GM13976 (cell line): Measurements from ENCODE around the gene PEAR1.

ENCODE experiments used
- DNase-seq: peaks from one replicate; pipeline ENCODE4 v3.0.0; 2012; ENCODE audit warnings: low spot score
- in situ Hi-C: fragments of 300-500 bp; cut with MboI; formaldehyde crosslinking; loops from one replicate; pipeline ENCODE4 v1.12.0; 2022; ENCODE audit warnings: low sequenced_read_pairs, mixed read lengths, inconsistent platforms; ENCODE audit not compliant: unreplicated experiment
- TF ChIP-seq, protein P1 (sequence below): IDR thresholded peaks from 2 replicates; pipeline ENCODE4 v1.5.1; 2012; ENCODE audit warnings: borderline replicate concordance, mild to moderate bottlenecking; ENCODE audit not compliant: insufficient read depth; ENCODE audit errors: extremely low read depth, missing control alignments, control extremely low read depth

The PEAR1 gene

DNA sequence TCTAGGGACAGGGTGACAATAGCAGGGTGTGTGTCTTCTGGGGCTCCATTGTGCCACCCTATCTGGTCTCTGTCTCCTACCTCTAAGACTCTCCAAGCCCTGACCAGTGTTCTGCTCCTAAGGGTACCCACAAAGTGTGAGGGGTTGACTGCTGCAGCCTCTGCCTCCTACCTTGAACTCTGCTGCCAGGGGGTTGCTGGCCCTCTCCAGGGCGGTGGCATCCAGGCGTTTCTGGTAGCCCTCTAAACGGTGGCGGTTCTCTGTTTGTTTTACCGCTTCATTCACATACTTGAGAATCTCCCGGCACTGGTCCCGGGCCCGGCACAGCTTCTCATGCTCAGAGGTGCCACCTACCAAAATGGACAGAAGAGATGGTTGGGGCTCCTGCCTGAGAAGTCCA, 51.3 kb downstream of the PEAR1 start:
- TF ChIP-seq, protein P1, sequence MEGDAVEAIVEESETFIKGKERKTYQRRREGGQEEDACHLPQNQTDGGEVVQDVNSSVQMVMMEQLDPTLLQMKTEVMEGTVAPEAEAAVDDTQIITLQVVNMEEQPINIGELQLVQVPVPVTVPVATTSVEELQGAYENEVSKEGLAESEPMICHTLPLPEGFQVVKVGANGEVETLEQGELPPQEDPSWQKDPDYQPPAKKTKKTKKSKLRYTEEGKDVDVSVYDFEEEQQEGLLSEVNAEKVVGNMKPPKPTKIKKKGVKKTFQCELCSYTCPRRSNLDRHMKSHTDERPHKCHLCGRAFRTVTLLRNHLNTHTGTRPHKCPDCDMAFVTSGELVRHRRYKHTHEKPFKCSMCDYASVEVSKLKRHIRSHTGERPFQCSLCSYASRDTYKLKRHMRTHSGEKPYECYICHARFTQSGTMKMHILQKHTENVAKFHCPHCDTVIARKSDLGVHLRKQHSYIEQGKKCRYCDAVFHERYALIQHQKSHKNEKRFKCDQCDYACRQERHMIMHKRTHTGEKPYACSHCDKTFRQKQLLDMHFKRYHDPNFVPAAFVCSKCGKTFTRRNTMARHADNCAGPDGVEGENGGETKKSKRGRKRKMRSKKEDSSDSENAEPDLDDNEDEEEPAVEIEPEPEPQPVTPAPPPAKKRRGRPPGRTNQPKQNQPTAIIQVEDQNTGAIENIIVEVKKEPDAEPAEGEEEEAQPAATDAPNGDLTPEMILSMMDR: no peak
- DNase-seq: no peak
- in situ Hi-C loops: no loop called here

DNA sequence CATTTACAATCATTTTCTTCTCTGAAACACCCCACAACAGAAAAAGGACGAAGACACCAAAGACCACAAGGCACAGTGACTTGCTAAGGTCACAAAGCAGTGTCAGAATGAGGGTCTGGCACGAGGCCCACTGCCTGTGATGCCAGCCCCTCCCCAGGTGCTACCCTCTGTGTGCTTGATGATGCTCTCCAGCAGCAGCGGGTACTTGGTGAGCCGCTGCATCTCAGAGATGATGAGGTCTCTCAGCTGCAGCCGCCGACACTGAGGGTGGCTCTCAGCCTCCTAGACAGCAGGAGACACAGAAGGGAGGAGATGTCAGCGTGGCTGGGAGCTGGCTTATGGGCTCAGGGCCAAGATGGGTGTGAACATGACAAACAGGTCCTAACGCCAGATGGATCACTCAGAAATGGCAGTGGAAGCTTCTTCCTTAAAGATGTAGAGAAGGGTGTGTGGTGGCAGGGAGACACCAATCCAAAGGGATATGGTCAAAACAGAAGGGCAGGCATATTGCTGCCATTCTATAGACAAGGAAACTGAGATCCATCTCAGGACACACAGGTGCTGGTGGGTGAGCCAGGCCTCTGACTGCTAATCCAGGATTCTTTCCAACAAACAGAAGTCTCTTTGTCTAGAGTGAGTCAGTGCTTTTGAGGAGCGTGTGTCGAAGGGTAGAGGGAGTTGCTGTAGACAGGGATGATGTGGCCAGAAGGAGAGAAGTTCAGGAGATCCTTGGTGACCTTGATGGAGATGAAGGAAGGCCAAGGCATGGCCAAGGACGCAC, 52.6 kb downstream of the PEAR1 start:
- DNase-seq: no peak
- TF ChIP-seq, protein P1: no peak
- in situ Hi-C loops: no loop called here

DNA sequence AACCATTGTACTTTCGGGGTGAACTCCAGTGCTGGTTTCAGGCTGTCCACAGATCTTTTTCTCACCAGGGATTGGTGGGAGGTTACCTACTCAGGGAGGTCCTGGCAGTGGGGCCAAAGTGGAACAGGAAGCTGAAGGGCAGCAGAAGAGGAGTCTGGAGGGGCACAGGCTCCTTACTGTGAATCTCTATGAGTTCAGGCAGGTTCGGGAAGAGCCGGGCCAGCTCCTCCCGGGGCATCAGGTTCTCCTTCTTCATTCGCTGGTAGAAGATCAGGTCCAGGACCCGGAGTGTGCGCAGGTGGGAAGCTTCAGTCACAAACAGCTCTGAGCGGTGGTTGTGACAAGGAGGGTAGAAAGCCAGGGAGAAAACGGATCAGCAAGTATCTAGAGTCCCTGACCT, 53.6 kb downstream of the PEAR1 start:
- TF ChIP-seq, protein P1: no peak
- in situ Hi-C loops: no loop called here

DNA sequence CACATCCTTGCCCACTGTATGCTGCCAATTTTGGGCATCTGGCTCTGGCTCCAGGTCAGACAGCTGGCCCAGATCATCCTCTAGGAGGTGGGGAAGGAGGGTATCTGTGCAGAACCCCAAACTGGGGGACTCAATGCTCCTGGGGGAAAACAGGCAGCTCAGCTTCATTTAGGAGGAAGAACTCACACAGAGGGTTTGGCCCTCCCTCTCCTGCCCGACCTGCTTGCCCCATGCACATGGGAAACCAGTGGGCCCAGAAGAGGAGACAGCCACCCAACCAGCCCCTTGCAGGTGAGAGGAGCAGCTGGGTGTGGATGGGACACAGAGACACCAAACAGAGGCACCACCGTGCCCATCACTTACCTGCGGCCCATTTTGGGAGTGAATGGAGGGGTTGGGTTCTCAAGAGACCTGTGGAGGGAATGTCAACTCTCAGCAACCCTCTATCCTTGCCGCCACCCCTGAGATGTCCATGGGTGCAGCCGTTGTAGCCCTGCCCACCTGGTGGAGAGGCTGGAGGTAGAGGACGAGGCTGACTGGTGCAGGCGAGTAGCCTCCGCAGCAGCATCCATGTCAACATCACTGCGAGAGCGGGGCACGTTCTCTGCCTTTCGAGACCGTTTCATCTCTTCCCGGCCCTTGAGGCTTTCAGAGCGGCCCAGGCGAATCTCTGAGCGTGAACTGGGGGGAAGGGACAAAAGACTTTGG, 54.5 kb downstream of the PEAR1 start:
- TF ChIP-seq, protein P1: no peak
- in situ Hi-C loops: no loop called here
- no peak for DNase-seq

More for the DNA sequence above, 53.6 kb downstream of the PEAR1 start:
- DNase-seq: no peak

DNA sequence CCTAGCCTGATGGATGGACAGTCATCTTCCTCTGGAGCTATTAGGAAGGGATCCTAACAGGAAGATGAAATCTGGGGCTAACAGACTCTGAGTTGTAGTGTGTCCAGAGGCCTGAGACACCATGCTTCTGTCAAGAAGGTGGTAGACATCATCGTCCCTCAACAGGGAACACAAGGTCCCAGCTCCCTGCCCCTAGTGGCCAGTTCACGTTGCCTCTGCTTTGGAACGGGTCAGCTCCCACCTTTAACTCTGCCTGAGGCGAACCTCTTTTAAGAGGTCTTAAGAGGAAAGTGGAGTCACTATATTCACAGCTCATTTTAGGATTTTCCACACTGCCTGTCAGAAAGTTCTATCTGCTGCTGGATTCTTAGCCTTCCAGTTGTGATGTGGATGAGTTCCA, 55.2 kb downstream of the PEAR1 start:
- in situ Hi-C loops: no loop called here
- TF ChIP-seq, protein P1: no peak
- DNase-seq: no peak

DNA sequence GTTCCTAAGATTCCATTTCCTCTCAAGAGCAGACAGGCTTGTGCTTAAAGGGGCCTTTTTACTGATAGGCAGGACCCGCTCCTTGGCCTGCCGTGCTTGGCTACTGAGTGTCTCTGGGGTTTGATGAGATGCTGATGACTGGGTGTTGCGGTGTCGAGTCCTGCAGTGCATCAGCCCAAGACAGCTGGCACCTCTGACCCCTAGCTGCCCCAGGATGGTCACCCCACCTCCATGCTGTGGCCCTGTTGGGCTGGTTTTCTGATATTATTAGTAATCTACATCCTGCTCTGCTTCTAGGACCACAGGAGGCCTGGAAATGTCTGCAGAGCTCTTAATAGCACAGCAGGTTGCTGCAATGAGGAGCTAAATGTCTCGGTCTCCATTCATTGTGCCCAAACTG, 55.6 kb downstream of the PEAR1 start:
- in situ Hi-C loops: no loop called here
- DNase-seq: no peak
- TF ChIP-seq, protein P1: no peak
